Panc1 (cell line): ENCODE data around the gene TMEM126B. TPM values are rescaled to one million over a fixed set of nuclear protein-coding genes. Genes with fewer than 3 reads are reported as not detected.
"Not testable (repeated sequence)": the region's sequence is repeated elsewhere in the genome, so short reads cannot be mapped to it uniquely, and the experiment has no call there.

Experiments
- ATAC-seq: fragments of 200-7000 bp; cut with Tn5 transposase; 2 replicates; pipeline ENCODE4 v1.9.1; 2020; ENCODE audit warnings: mild to moderate bottlenecking, moderate library complexity
- BruUV-seq: library from RNA; stranded (reverse); fragments of 400-500 nt; replicated peaks from 2 replicates; lab custom pipeline; 2021; lab: Mats Ljungman, UMichigan
- CTCF ChIA-PET: fragments of 300-600 bp; sonication (Branson Sonifier 250); formaldehyde crosslinking; loops from one replicate; lab custom pipeline; 2022; ENCODE audit warnings: antibody characterized with exemption; lab: Charles Lee
- POLR2A ChIA-PET: fragments of 300-600 bp; sonication (Branson Sonifier 250); formaldehyde crosslinking; loops from one replicate; lab custom pipeline; 2022; ENCODE audit warnings: antibody characterized with exemption; lab: Charles Lee
- DNase-seq: peaks from one replicate; pipeline ENCODE4 v3.0.0-alpha.2; 2010; ENCODE audit warnings: low read depth, low spot score
- H3K27ac ChIP-seq: 2 replicates; pipeline ENCODE4 v1.5.1; 2011; ENCODE audit warnings: mild to moderate bottlenecking, low read length, inconsistent platforms
- H3K27me3 ChIP-seq: fragments of 200-500 bp; sonication (Bioruptor generic); 2 replicates; pipeline ENCODE4 v1.6.0; 2014; ENCODE audit warnings: low read length, inconsistent platforms; ENCODE audit not compliant: control insufficient read depth, insufficient read depth
- H3K36me3 ChIP-seq: fragments of 200-500 bp; sonication (Bioruptor generic); 2 replicates; pipeline ENCODE4 v1.5.1; 2014; ENCODE audit warnings: inconsistent platforms, mild to moderate bottlenecking, low read length, moderate library complexity; ENCODE audit not compliant: control insufficient read depth, insufficient read depth
- H3K4me1 ChIP-seq: 2 replicates; pipeline ENCODE4 v1.5.1; 2011; ENCODE audit warnings: inconsistent platforms, mild to moderate bottlenecking, low read length, moderate library complexity; ENCODE audit not compliant: control insufficient read depth, insufficient read depth
- H3K4me3 ChIP-seq, 2 experiments: 2 replicates each; pipeline ENCODE4 v1.5.1; 2011 to 2012; ENCODE audit warnings: low read depth in 2 of 2, low read length in 2 of 2, mild to moderate bottlenecking in 2 of 2, inconsistent platforms in 1 of 2, moderate library complexity in 1 of 2
- H3K9me3 ChIP-seq: fragments of 200-500 bp; sonication (Bioruptor generic); 2 replicates; pipeline ENCODE4 v1.5.1; 2014; ENCODE audit warnings: low read depth, mild to moderate bottlenecking, inconsistent platforms, low read length, moderate library complexity; ENCODE audit not compliant: control insufficient read depth, insufficient read depth
- CTCF ChIP-seq: fragments of 450-650 bp; IDR thresholded peaks from 2 replicates; pipeline ENCODE4 v1.5.1; 2017; ENCODE audit warnings: mild to moderate bottlenecking
- POLR2AphosphoS5 ChIP-seq: IDR thresholded peaks from 2 replicates; pipeline ENCODE4 v1.6.1; 2012; ENCODE audit warnings: mild to moderate bottlenecking, low read depth, low read length, moderate library complexity
- REST ChIP-seq, 2 experiments: IDR thresholded peaks; 2 replicates each; pipeline ENCODE4 v1.6.1; 2011 to 2012; ENCODE audit warnings: low read depth in 2 of 2, control low read depth in 1 of 2, low read length in 1 of 2, mild to moderate bottlenecking in 1 of 2, moderate library complexity in 1 of 2; ENCODE audit not compliant: insufficient read depth in 1 of 2
- SIN3A ChIP-seq: IDR thresholded peaks from 2 replicates; pipeline ENCODE4 v1.6.1; 2012; ENCODE audit warnings: low read depth, mild to moderate bottlenecking, low read length, moderate library complexity, borderline replicate concordance; ENCODE audit not compliant: insufficient read depth
- TCF7L2 ChIP-seq: IDR thresholded peaks from 2 replicates; pipeline ENCODE4 v1.6.1; 2011; ENCODE audit warnings: mild to moderate bottlenecking, low read depth, low read length, inconsistent platforms
- in situ Hi-C: cut with HindIII; loops from 2 replicates; pipeline ENCODE4 v1.10.0; 2016; ENCODE audit warnings: low sequenced_read_pairs, low pct_unique_long_range_greater_than_20kb
- intact Hi-C: fragments of 100-400 bp; cut with micrococcal nuclease; formaldehyde crosslinking; loops from one replicate; pipeline ENCODE4 v1.10.0; 2022; ENCODE audit not compliant: unreplicated experiment
- total RNA-seq: library from RNA; stranded (reverse); gene quantifications from one replicate; pipeline ENCODE4 v1.2.1, GENCODE V29; 2021; ENCODE audit not compliant: unreplicated experiment

TMEM126B gene
- total RNA-seq, 1 experiment from 2014 or later = 106 TPM

GRCh38 chr11:85608621-85609020 lies 19.8 kb upstream of the TMEM126B start:
- in situ Hi-C loops, POLR2A ChIA-PET, intact Hi-C loops, H3K27me3 ChIP-seq, H3K4me1 ChIP-seq, H3K9me3 ChIP-seq, DNase-seq, H3K36me3 ChIP-seq, H3K27ac ChIP-seq, ATAC-seq, H3K4me3 ChIP-seq, BruUV-seq: not testable (repeated sequence)
- CTCF ChIA-PET = interaction anchor here (0.6 kb wide), 1 partner anchor 1906 kb away, joined by 4 read pairs; no protein-coding TSS in a partner anchor

DNA sequence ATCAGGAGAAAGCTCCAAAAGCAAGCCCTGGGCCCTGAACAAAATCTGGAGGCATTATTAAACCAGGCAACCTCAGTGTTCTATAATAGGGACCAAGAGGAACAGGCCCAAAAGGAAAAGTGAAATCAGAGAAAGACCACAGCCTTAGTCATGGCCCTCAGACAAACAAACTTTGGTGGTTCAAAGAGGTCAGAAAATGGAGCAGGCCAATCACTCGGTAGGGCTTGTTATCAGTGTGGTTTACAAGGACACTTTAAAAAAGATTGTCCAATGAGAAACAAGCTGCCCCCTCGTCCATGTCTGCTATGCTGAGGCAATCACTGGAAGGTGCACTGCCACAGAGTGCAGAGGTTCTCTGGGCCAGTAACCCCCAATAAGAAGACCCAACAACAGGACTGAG lies 19.1 kb upstream of the TMEM126B start:
- H3K4me1 ChIP-seq, in situ Hi-C loops, DNase-seq, H3K4me3 ChIP-seq, ATAC-seq, H3K9me3 ChIP-seq, H3K27ac ChIP-seq, BruUV-seq, H3K36me3 ChIP-seq, H3K27me3 ChIP-seq, intact Hi-C loops, POLR2A ChIA-PET: not testable (repeated sequence)
- CTCF ChIA-PET = interaction anchor here (0.6 kb wide), 1 partner anchor 1906 kb away, joined by 4 read pairs; no protein-coding TSS in a partner anchor

- H3K4me3 ChIP-seq, H3K9me3 ChIP-seq, in situ Hi-C loops, H3K4me1 ChIP-seq, intact Hi-C loops, H3K27ac ChIP-seq, DNase-seq, H3K27me3 ChIP-seq, CTCF ChIA-PET, BruUV-seq, POLR2A ChIA-PET, H3K36me3 ChIP-seq, ATAC-seq: not testable (repeated sequence)
Measured at GRCh38 chr11:85611643-85612042, 16.8 kb upstream of the TMEM126B start.

GRCh38 chr11:85619499-85619898 lies 8.9 kb upstream of the TMEM126B start:
- Histone ChIP-seq H3K4me3 (no peak overlapping the region), H3K27ac (no peak overlapping the region), H3K9me3 (no peaks in the 10 kb centered on the region), H3K27me3 (no peaks in the 10 kb centered on the region), H3K4me1 (peaks cover 1% of the 10 kb centered on the region; the same call in 1 of the 2 replicates), H3K36me3 (no peaks in the 10 kb centered on the region)
- ATAC-seq = no peak
- TF ChIP-seq POLR2AphosphoS5 (no peak), SIN3A (no peak), REST (IDR thresholded peaks at IDR 0.05; ENCODE audit: insufficient read depth in 1 of 2, low read depth in 2 of 2, low read length in 1 of 2) (no peak), TCF7L2 (no peak), CTCF (no peak)
- intact Hi-C loops = no loop called here
- ChIA-PET POLR2A (no interaction called here), CTCF (no interaction called here)
- BruUV-seq = no TSS peak
- in situ Hi-C loops = no loop called here
- no peak for DNase-seq
